GM23338 (cell line): ENCODE results near the gene ATP8A2. TPM values are rescaled to one million over a fixed set of nuclear protein-coding genes. Genes with fewer than 3 reads are reported as not detected.

Experiments used
- ATAC-seq: fragments of 200-7000 bp; cut with Tn5 transposase; 3 replicates; pipeline ENCODE4 v1.9.1; 2020
- DNase-seq: peaks from one replicate; pipeline ENCODE4 v3.0.0-alpha.2; 2015; ENCODE audit warnings: low spot score
- H2AFZ ChIP-seq: fragments of 200-600 bp; sonication (generic); 2 replicates; pipeline ENCODE4 v1.8.0; 2016; ENCODE audit warnings: antibody characterized with exemption, mild to moderate bottlenecking, moderate library complexity
- H3F3A ChIP-seq: fragments of 200-600 bp; sonication (generic); replicated peaks from 2 replicates; pipeline ENCODE4 v1.8.0; 2017; ENCODE audit warnings: antibody characterized with exemption, mixed run types, low read depth
- H3K27ac ChIP-seq: fragments of 200-600 bp; sonication (generic); 2 replicates; pipeline ENCODE4 v1.6.1; 2016; ENCODE audit warnings: low read depth
- H3K27me3 ChIP-seq: fragments of 200-600 bp; sonication (generic); 2 replicates; pipeline ENCODE4 v1.8.0; 2016; ENCODE audit warnings: mild to moderate bottlenecking, mixed run types, moderate library complexity; ENCODE audit not compliant: insufficient read depth
- H3K36me3 ChIP-seq: fragments of 200-600 bp; sonication (generic); 2 replicates; pipeline ENCODE4 v1.8.0; 2016; ENCODE audit warnings: mild to moderate bottlenecking; ENCODE audit not compliant: insufficient read depth
- H3K4me1 ChIP-seq: fragments of 200-600 bp; sonication (generic); 2 replicates; pipeline ENCODE4 v1.8.0; 2016; ENCODE audit warnings: mild to moderate bottlenecking, moderate library complexity; ENCODE audit not compliant: insufficient read depth
- H3K4me2 ChIP-seq: fragments of 200-600 bp; sonication (generic); 2 replicates; pipeline ENCODE4 v1.7.1; 2017; ENCODE audit warnings: mixed run types
- H3K4me3 ChIP-seq: fragments of 200-600 bp; sonication (generic); 2 replicates; pipeline ENCODE4 v1.6.1; 2016; ENCODE audit warnings: mixed run types
- H3K79me2 ChIP-seq: fragments of 200-600 bp; sonication (generic); replicated peaks from 2 replicates; pipeline ENCODE4 v1.8.0; 2017; ENCODE audit warnings: mild to moderate bottlenecking; ENCODE audit not compliant: insufficient read depth
- H3K9me2 ChIP-seq: fragments of 200-600 bp; sonication (generic); 2 replicates; pipeline ENCODE4 v1.8.0; 2017; ENCODE audit not compliant: insufficient read depth
- H4K20me1 ChIP-seq: fragments of 200-600 bp; sonication (generic); replicated peaks from 2 replicates; pipeline ENCODE4 v1.8.0; 2017; ENCODE audit warnings: mild to moderate bottlenecking; ENCODE audit not compliant: insufficient read depth
- H3K27ac Mint-ChIP-seq: 2 replicates; pipeline ENCODE4 v1.8.0; 2020; ENCODE audit warnings: inconsistent platforms, mild to moderate bottlenecking, moderate library complexity, mixed read lengths
- H3K27me3 Mint-ChIP-seq: 3 replicates; pipeline ENCODE4 v1.8.0; 2022; ENCODE audit warnings: low read depth, mild to moderate bottlenecking, moderate library complexity, mixed read lengths, inconsistent platforms; ENCODE audit not compliant: insufficient read depth, poor library complexity
- H3K36me3 Mint-ChIP-seq: 3 replicates; pipeline ENCODE4 v1.8.0; 2021; ENCODE audit warnings: low read depth, mild to moderate bottlenecking, inconsistent platforms, moderate library complexity, mixed read lengths
- H3K4me1 Mint-ChIP-seq: 3 replicates; pipeline ENCODE4 v1.8.0; 2020; ENCODE audit warnings: mild to moderate bottlenecking, inconsistent platforms, mixed read lengths
- H3K4me3 Mint-ChIP-seq: 3 replicates; pipeline ENCODE4 v1.8.0; 2021; ENCODE audit warnings: moderate library complexity, mild to moderate bottlenecking, inconsistent platforms, mixed read lengths
- H3K9me3 Mint-ChIP-seq: 3 replicates; pipeline ENCODE4 v1.8.0; 2020; ENCODE audit warnings: moderate library complexity, mild to moderate bottlenecking, inconsistent platforms, mixed read lengths
- CREB1 ChIP-seq: fragments of 250-450 bp; sonication (Bioruptor Pico); IDR thresholded peaks from 2 replicates; pipeline ENCODE4 v1.5.0; 2020; ENCODE audit warnings: low read depth, mild to moderate bottlenecking, moderate library complexity
- CTCF ChIP-seq, 2 experiments: fragments of 200-600 bp in 1 of 2; sonication (generic) in 1 of 2; conservative IDR thresholded peaks; 2 replicates each; pipeline versions ENCODE4 v1.5.1 to v1.6.1; 2016 to 2017; ENCODE audit warnings: antibody characterized with exemption in 2 of 2, low read depth in 2 of 2, mild to moderate bottlenecking in 2 of 2, moderate library complexity in 1 of 2
- ETS1 ChIP-seq: IDR thresholded peaks from 2 replicates; pipeline ENCODE4 v1.6.1; 2016; ENCODE audit warnings: antibody characterized with exemption
- EZH2 ChIP-seq: fragments of 200-600 bp; sonication (generic); IDR thresholded peaks from one replicate; pipeline ENCODE4 v1.8.0; 2017; ENCODE audit warnings: antibody characterized with exemption, mild to moderate bottlenecking, low read depth; ENCODE audit not compliant: unreplicated experiment
- EZH2phosphoT487 ChIP-seq: fragments of 200-600 bp; sonication (generic); IDR thresholded peaks from one replicate; pipeline ENCODE4 v1.8.1; 2018; ENCODE audit warnings: antibody characterized with exemption; ENCODE audit not compliant: unreplicated experiment
- JUNB ChIP-seq: IDR thresholded peaks from one replicate; pipeline ENCODE4 v1.6.1; 2016; ENCODE audit warnings: antibody characterized with exemption; ENCODE audit not compliant: unreplicated experiment
- NANOG ChIP-seq: IDR thresholded peaks from 2 replicates; pipeline ENCODE4 v1.6.1; 2016; ENCODE audit warnings: antibody characterized with exemption, borderline replicate concordance
- POLR2AphosphoS5 ChIP-seq: IDR thresholded peaks from 2 replicates; pipeline ENCODE4 v1.6.1; 2016; ENCODE audit warnings: antibody characterized with exemption, low read depth
- REST ChIP-seq: IDR thresholded peaks from one replicate; pipeline ENCODE4 v1.6.1; 2018; ENCODE audit warnings: antibody characterized with exemption; ENCODE audit not compliant: unreplicated experiment
- STAT1 ChIP-seq: IDR thresholded peaks from one replicate; pipeline ENCODE4 v1.6.1; 2016; ENCODE audit warnings: antibody characterized with exemption; ENCODE audit not compliant: unreplicated experiment
- ZNF114 ChIP-seq: fragments of 250-450 bp; sonication (Bioruptor Pico); IDR thresholded peaks from 2 replicates; pipeline ENCODE4 v1.5.0; 2020; ENCODE audit warnings: mild to moderate bottlenecking, moderate library complexity
- ZNF331 ChIP-seq: fragments of 250-450 bp; sonication (Bioruptor Pico); IDR thresholded peaks from 2 replicates; pipeline ENCODE4 v1.5.0; 2020; ENCODE audit warnings: low read depth, mild to moderate bottlenecking, moderate library complexity
- ZNF462 ChIP-seq: fragments of 250-450 bp; sonication (Bioruptor Pico); IDR thresholded peaks from 2 replicates; pipeline ENCODE4 v1.5.0; 2020; ENCODE audit warnings: mild to moderate bottlenecking, moderate library complexity
- polyA plus RNA-seq: library from polyadenylated mRNA; unstranded; fragments of >200 nt; fragmentation: Nextera tagmentation; extraction: Ambion mirVana; gene quantifications from 2 replicates; pipeline ENCODE4 v1.2.1, GENCODE V29; 2016
- total RNA-seq: library from RNA; depleted of rRNA; stranded (reverse); fragments of >200 nt; shearing (Covaris generic); gene quantifications from 2 replicates; pipeline ENCODE4 v1.2.3, GENCODE V29; 2014

Gene ATP8A2
- total and polyA plus RNA-seq, 2 experiments from 2014 or later: 5.7 to 8.8 TPM

DNA sequence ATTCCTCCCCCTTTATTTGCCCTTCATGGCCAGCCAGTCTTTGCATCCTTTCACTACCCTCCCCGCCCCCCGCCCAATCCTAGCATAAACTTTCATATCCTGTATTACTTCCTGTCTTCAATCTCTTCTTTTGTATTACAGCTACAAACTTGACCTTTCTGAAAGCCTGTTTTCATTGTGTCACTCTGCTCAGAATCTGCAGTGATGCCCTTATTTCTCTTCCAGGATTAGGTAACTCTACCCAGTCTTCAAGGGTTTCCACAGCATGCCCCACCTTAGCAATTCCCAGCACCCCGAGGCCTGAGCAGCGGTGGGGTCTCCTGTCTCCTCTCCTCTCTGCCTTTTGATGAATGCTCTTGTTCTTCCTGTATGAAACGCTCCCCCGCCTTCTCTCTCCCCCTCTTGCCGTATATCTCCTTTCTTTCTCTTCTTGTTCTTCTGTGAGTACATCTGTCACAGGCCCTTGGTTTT lies 534.5 kb downstream of the ATP8A2 start:
- Histone ChIP-seq H3K4me2 (peak overlapping the region; percentile 10; the same call in 1 of the 2 replicates), H3K4me3 (no peak overlapping the region), H3K36me3 (no peaks in the 10 kb centered on the region), H2AFZ (no peak overlapping the region), H3K27ac (no peak overlapping the region), H3K9me2 (peaks cover 4% of the 10 kb centered on the region; the same call in 1 of the 2 replicates), H4K20me1 (no peaks in the 10 kb centered on the region), H3K27me3 (no peaks in the 10 kb centered on the region), H3F3A (peaks cover 6% of the 10 kb centered on the region; the same call in 1 of the 2 replicates), H3K79me2 (no peaks in the 10 kb centered on the region), H3K4me1 (peaks cover 57% of the 10 kb centered on the region)
- DNase-seq (no peak), ATAC-seq (no peak)
- H3K4me3 Mint-ChIP-seq: no peak overlapping the region
- H3K27ac Mint-ChIP-seq: no peak overlapping the region
- peaks cover under 1% of the 10 kb centered on the region; the same call in 1 of the 3 replicates for H3K9me3 Mint-ChIP-seq
- TF ChIP-seq EZH2phosphoT487 (no peak), CREB1 (CRISPR knock-in tag) (no peak), ZNF114 (CRISPR knock-in tag) (no peak), NANOG (no peak), ETS1 (no peak), JUNB (no peak), EZH2 (no peak), ZNF331 (CRISPR knock-in tag) (no peak), REST (no peak), ZNF462 (no peak), CTCF (conservative IDR thresholded peaks at IDR 0.05; ENCODE audit: low read depth in 2 of 2) (no peak), POLR2AphosphoS5 (no peak), STAT1 (no peak)
- peaks cover under 1% of the 10 kb centered on the region; the same call in 1 of the 3 replicates for H3K36me3 Mint-ChIP-seq
- peaks cover 2% of the 10 kb centered on the region for H3K27me3 Mint-ChIP-seq
- peaks cover 33% of the 10 kb centered on the region for H3K4me1 Mint-ChIP-seq
